Endothelial cell of umbilical vein (primary cell): Measurements from ENCODE around the gene TPCN2. TPM values are rescaled to one million over a fixed set of nuclear protein-coding genes. Genes with fewer than 3 reads are reported as not detected.

Source experiments
- BruUV-seq: library from RNA; stranded (reverse); fragments of 400-500 nt; replicated peaks from 2 replicates; lab custom pipeline; 2021; lab: Mats Ljungman, UMichigan
- CTCF ChIA-PET: fragments of 300-600, 350-600 bp; sonication (Branson Sonifier 250); formaldehyde crosslinking; loops from one replicate; lab custom pipeline; 2021; ENCODE audit warnings: antibody characterized with exemption, inconsistent platforms; lab: Charles Lee
- POLR2A ChIA-PET: fragments of 300-600, 350-600 bp; sonication (Branson Sonifier 250); formaldehyde crosslinking; loops from one replicate; lab custom pipeline; 2021; ENCODE audit warnings: antibody characterized with exemption, inconsistent platforms; lab: Charles Lee
- DNase-seq: peaks from one replicate; pipeline ENCODE4 v3.0.0-alpha.2; 2011; ENCODE audit warnings: low read depth, low spot score
- FAIRE-seq: peaks from 2 replicates; lab custom pipeline; 2011; peaks lifted over from hg19 to GRCh38; lab: Jason Lieb, UNC
- H2AFZ ChIP-seq: 2 replicates; pipeline ENCODE4 v1.6.0; 2012; ENCODE audit warnings: low read depth, low read length, control low read depth, inconsistent platforms
- H3K27ac ChIP-seq: 2 replicates; pipeline ENCODE4 v1.5.1; 2011; ENCODE audit warnings: low read depth, mild to moderate bottlenecking, control low read depth, low read length, moderate library complexity; ENCODE audit not compliant: insufficient read depth
- H3K27me3 ChIP-seq, 2 experiments: 2 replicates each; pipeline versions ENCODE4 v1.6.0 to v1.6.1; 2011; ENCODE audit warnings: low read length in 2 of 2, mixed read lengths in 1 of 2; ENCODE audit not compliant: control insufficient read depth in 2 of 2, insufficient read depth in 2 of 2
- H3K36me3 ChIP-seq, 2 experiments: 2 replicates in 1 of 2; 3 replicates in 1 of 2; pipeline ENCODE4 v1.5.1; 2011; ENCODE audit warnings: low read length in 2 of 2, mild to moderate bottlenecking in 1 of 2, moderate library complexity in 1 of 2; ENCODE audit not compliant: control insufficient read depth in 2 of 2, insufficient read depth in 2 of 2; ENCODE audit errors: extremely low read depth in 1 of 2
- H3K4me1 ChIP-seq: 3 replicates; pipeline ENCODE4 v1.5.1; 2011; ENCODE audit warnings: mild to moderate bottlenecking, low read length; ENCODE audit not compliant: control insufficient read depth, insufficient read depth; ENCODE audit errors: extremely low read depth
- H3K4me2 ChIP-seq: 2 replicates; pipeline ENCODE4 v1.6.1; 2011; ENCODE audit warnings: low read length, control low read depth, mixed read lengths; ENCODE audit not compliant: insufficient read depth
- H3K4me3 ChIP-seq, 3 experiments: fragments of 200-600 bp in 1 of 3; sonication (generic), shearing (Covaris generic) in 1 of 3; replicated peaks in 1 of 3; 2 replicates each; pipeline ENCODE4 v1.5.1; 2011 to 2016; ENCODE audit warnings: control low read depth in 3 of 3, low read length in 3 of 3, mild to moderate bottlenecking in 2 of 3, inconsistent platforms in 1 of 3, low read depth in 1 of 3, moderate library complexity in 1 of 3; ENCODE audit not compliant: insufficient read depth in 1 of 3
- H3K79me2 ChIP-seq: 2 replicates; pipeline ENCODE4 v1.6.0; 2012; ENCODE audit warnings: low read length, inconsistent platforms; ENCODE audit not compliant: control insufficient read depth, insufficient read depth
- H3K9ac ChIP-seq: replicated peaks from 2 replicates; pipeline ENCODE3; 2011; ENCODE audit warnings: low read length, control low read depth; ENCODE audit not compliant: insufficient read depth; ENCODE audit errors: extremely low read depth
- H3K9me1 ChIP-seq: replicated peaks from 3 replicates; pipeline ENCODE4 v1.6.0; 2011; ENCODE audit warnings: mild to moderate bottlenecking, low read length; ENCODE audit not compliant: control insufficient read depth, insufficient read depth; ENCODE audit errors: extremely low read depth
- H3K9me3 ChIP-seq: replicated peaks from 2 replicates; pipeline ENCODE4 v1.5.1; 2012; ENCODE audit warnings: low read length, inconsistent platforms; ENCODE audit not compliant: control insufficient read depth, insufficient read depth
- H4K20me1 ChIP-seq: replicated peaks from 2 replicates; pipeline ENCODE3; 2011; ENCODE audit warnings: mild to moderate bottlenecking, low read length; ENCODE audit not compliant: control insufficient read depth, insufficient read depth; ENCODE audit errors: extremely low read depth
- CTCF ChIP-seq, 2 donors: IDR thresholded peaks; 1 replicate in 1 of 2; 2 replicates in 1 of 2; pipeline ENCODE4 v1.5.1; 2011; ENCODE audit warnings: low read length in 2 of 2, mild to moderate bottlenecking in 2 of 2, moderate library complexity in 2 of 2, control low read depth in 1 of 2, inconsistent platforms in 1 of 2, low read depth in 1 of 2; ENCODE audit not compliant: insufficient read depth in 1 of 2; ENCODE audit errors: extremely low read depth in 1 of 2
- EZH2 ChIP-seq: IDR thresholded peaks from 2 replicates; pipeline ENCODE4 v1.6.1; 2012; ENCODE audit warnings: borderline replicate concordance, low read depth, mild to moderate bottlenecking, moderate library complexity, low read length, inconsistent platforms; ENCODE audit not compliant: severe bottlenecking
- FOS ChIP-seq: IDR thresholded peaks from 2 replicates; pipeline ENCODE4 v1.6.1; 2011; ENCODE audit warnings: mild to moderate bottlenecking, low read length, moderate library complexity, borderline replicate concordance; ENCODE audit not compliant: insufficient read depth
- GATA2 ChIP-seq: IDR thresholded peaks from 2 replicates; pipeline ENCODE4 v1.7.0; 2011; ENCODE audit warnings: low read depth, mild to moderate bottlenecking, moderate library complexity, mixed read lengths, low read length; ENCODE audit not compliant: insufficient read length, insufficient read depth
- JUN ChIP-seq: IDR thresholded peaks from 2 replicates; pipeline ENCODE4 v1.6.1; 2011; ENCODE audit warnings: borderline replicate concordance, low read depth; ENCODE audit not compliant: insufficient read length, insufficient read depth
- MAX ChIP-seq: IDR thresholded peaks from 2 replicates; pipeline ENCODE4 v1.6.1; 2011; ENCODE audit not compliant: insufficient read depth, insufficient read length
- MYC ChIP-seq: IDR thresholded peaks from one replicate; pipeline ENCODE4 v1.6.1; 2011; ENCODE audit warnings: mild to moderate bottlenecking, low read depth, low read length
- POLR2A ChIP-seq: IDR thresholded peaks from 2 replicates; pipeline ENCODE4 v1.6.1; 2012; ENCODE audit warnings: low read depth, mild to moderate bottlenecking, control low read depth, low read length
- POLR2AphosphoS5 ChIP-seq: IDR thresholded peaks from 2 replicates; pipeline ENCODE4 v1.6.1; 2012; ENCODE audit warnings: low read depth, mild to moderate bottlenecking, control low read depth, low read length, moderate library complexity; ENCODE audit not compliant: insufficient read depth
- dilution Hi-C: fragments of 300-500 bp; cut with MboI; formaldehyde crosslinking; loops from one replicate; pipeline ENCODE4 v1.15.0; 2019; ENCODE audit warnings: low sequenced_read_pairs; ENCODE audit not compliant: extremely low pct_ligation_motif_present
- intact Hi-C: fragments of 100-400 bp; cut with micrococcal nuclease; formaldehyde crosslinking; loops from one replicate; pipeline ENCODE4 v1.10.0; 2022
- polyA plus RNA-seq, 4 experiments: library from polyadenylated mRNA; depleted of rRNA in 3 of 4; stranded (reverse) in 3 of 4; unstranded in 1 of 4; fragments of >200 nt; gene quantifications; 2 replicates each; pipeline versions ENCODE4 v1.2.1 to v1.2.3, GENCODE V29; 2011 to 2012; ENCODE audit warnings: missing spikeins in 1 of 4
- total RNA-seq: library from RNA; stranded (reverse); gene quantifications from 2 replicates; pipeline ENCODE4 v1.2.3, GENCODE V29; 2021

The TPCN2 gene
- total and polyA plus RNA-seq, 2 donors (not counting 3 experiments of a cell fraction or from before 2014, with no cell fraction given), result 10.3 to 13.4 TPM

GRCh38 chr11:69156235-69156639 lies 107.5 kb downstream of the TPCN2 start:
- H3K4me1 ChIP-seq, result no peaks in the 10 kb centered on the region
- TF ChIP-seq CTCF (IDR thresholded peaks at IDR 0.05; ENCODE audit: extremely low read depth in 1 of 2, insufficient read depth in 1 of 2, low read depth in 1 of 2, low read length in 2 of 2) (no peak), POLR2AphosphoS5 (no peak), MYC (no peak), POLR2A (no peak), JUN (no peak), GATA2 (no peak), FOS (no peak), MAX (no peak), EZH2 (no peak)
- no peak overlapping the region for H3K9ac ChIP-seq
- H2AFZ ChIP-seq, result no peak overlapping the region
- H3K9me3 ChIP-seq, result no peaks in the 10 kb centered on the region
- peaks cover 0 to 6% of the 10 kb centered on the region in 2 experiments for H3K27me3 ChIP-seq
- BruUV-seq, result no TSS peak
- ChIA-PET POLR2A (no interaction called here), CTCF (interaction anchor here (1.1 to 1.8 kb wide), 2 partner anchors 25 kb away, joined by 3 to 10 read pairs; no protein-coding TSS in a partner anchor)
- no peak overlapping the region for H3K4me2 ChIP-seq
- H4K20me1 ChIP-seq, result no peaks in the 10 kb centered on the region
- FAIRE-seq (no peak), DNase-seq (no peak)
- intact Hi-C loops, result no loop called here
- no peak overlapping the region for H3K4me3 ChIP-seq
- H3K27ac ChIP-seq, result no peak overlapping the region
- H3K79me2 ChIP-seq, result no peaks in the 10 kb centered on the region
- dilution Hi-C loops, result no loop called here
- H3K9me1 ChIP-seq, result no peaks in the 10 kb centered on the region
- no peaks in the 10 kb centered on the region for H3K36me3 ChIP-seq
